NCI-H82 treated with DMSO at 0.1 percent for 48 hours (cell line): ENCODE results near the gene GPHA2.
"Not testable (repeated sequence)": the region's sequence is repeated elsewhere in the genome, so short reads cannot be mapped to it uniquely, and the experiment has no call there.

Source experiments
- DNase-seq: peaks from one replicate; lab custom pipeline; 2025; ENCODE audit not compliant: unreplicated experiment; lab: John Stamatoyannopoulos, UW

GPHA2 gene

GRCh38 chr11:64935359-64936081, at the start of gene GPHA2:
Gene GPHA2 (minus strand): TSS chr11:64935893. CDS start chr11:64935460, 433 bp downstream.
- no peak for DNase-seq

- not testable (repeated sequence) for DNase-seq
Observed at GRCh38 chr11:64983339-64983738, 47.6 kb upstream of the GPHA2 start.

GRCh38 chr11:64976651-64977050, 41.0 kb upstream of the GPHA2 start:
- DNase-seq, result no peak

GRCh38 chr11:64974124-64974523, 38.4 kb upstream of the GPHA2 start:
- DNase-seq, result no peak

- no peak for DNase-seq
Observed at GRCh38 chr11:64971421-64972233, 35.9 kb upstream of the GPHA2 start, which contains the start of gene MAJIN. Gene MAJIN (minus strand): TSS chr11:64972108. CDS start chr11:64959405, 12,703 bp downstream.

- DNase-seq, result no peak
Observed at GRCh38 chr11:64970731-64971151, 35.0 kb upstream of the GPHA2 start.

- DNase-seq, result peak; percentile 18
Observed at GRCh38 chr11:64969209-64969608, 33.5 kb upstream of the GPHA2 start.

GRCh38 chr11:64967375-64967774, 31.7 kb upstream of the GPHA2 start:
- no peak for DNase-seq

- no peak for DNase-seq
Observed at GRCh38 chr11:64963072-64963631, 27.5 kb upstream of the GPHA2 start.

GRCh38 chr11:64960719-64961118, 25.0 kb upstream of the GPHA2 start:
- no peak for DNase-seq

- no peak for DNase-seq
Observed at GRCh38 chr11:64959498-64959897, 23.8 kb upstream of the GPHA2 start.

GRCh38 chr11:64954201-64954600, 18.5 kb upstream of the GPHA2 start:
- DNase-seq, result no peak

- DNase-seq, result no peak
Observed at GRCh38 chr11:64951529-64951928, 15.8 kb upstream of the GPHA2 start.

- no peak for DNase-seq
Observed at GRCh38 chr11:64947208-64947814, 11.6 kb upstream of the GPHA2 start.

GRCh38 chr11:64936539-64936938, 846 bp upstream of the GPHA2 start:
- DNase-seq, result no peak

- DNase-seq, result no peak
Observed at GRCh38 chr11:64934682-64935358, 873 bp downstream of the GPHA2 start.

- DNase-seq, result no peak
Observed at GRCh38 chr11:64933935-64934681, 1.6 kb downstream of the GPHA2 start.

GRCh38 chr11:64933213-64933934, 2.3 kb downstream of the GPHA2 start:
- no peak for DNase-seq

GRCh38 chr11:64932324-64932723, 3.4 kb downstream of the GPHA2 start:
- DNase-seq, result no peak
